Measurements from ENCODE around the gene MMP26. TPM values are rescaled to one million over a fixed set of nuclear protein-coding genes. Genes with fewer than 3 reads are reported as not detected.

MMP26 gene
- total RNA-seq: not detected in 2 replicates

GRCh38 chr11:4704054-4704789 lies at the start of gene MMP26:
Gene MMP26, plus strand, starts transcription at chr11:4704784.

GRCh38 chr11:4697585-4697984 lies 7.0 kb upstream of the MMP26 start, which contains the start of gene OR51E2:
Gene OR51E2, minus strand, starts transcription at chr11:4697853. Its CDS starts 15,142 bp downstream, at chr11:4682711.

Other genes starting within 250 kb of the MMP26 start
- gene OR52K1, start 222.1 kb upstream of the MMP26 start, total RNA-seq: not detected in 2 replicates
- not detected in 2 replicates for gene OR52M1, start 159.6 kb upstream of the MMP26 start, total RNA-seq
- gene OR52I2, start 123.0 kb upstream of the MMP26 start, total RNA-seq: not detected in 2 replicates
- gene OR52I1, start 110.7 kb upstream of the MMP26 start, total RNA-seq: not detected in 2 replicates
- gene TRIM68, start 96.6 kb upstream of the MMP26 start, total RNA-seq: 9.9 and 12.5 TPM in 2 replicates
- not detected in 2 replicates for gene OR51D1, start 67.3 kb upstream of the MMP26 start, total RNA-seq
- gene OR51E1, start 60.8 kb upstream of the MMP26 start, total RNA-seq: not detected in 2 replicates
- not detected in 2 replicates for gene OR51E2, start 6.9 kb upstream of the MMP26 start, total RNA-seq
- gene OR51F1, start 65.2 kb downstream of the MMP26 start, total RNA-seq: not detected in 2 replicates
- gene OR52R1, start 99.6 kb downstream of the MMP26 start, total RNA-seq: not detected in 2 replicates
- not detected in 2 replicates for gene OR51F2, start 116.5 kb downstream of the MMP26 start, total RNA-seq
- not detected in 2 replicates for gene OR51S1, start 144.4 kb downstream of the MMP26 start, total RNA-seq
- gene OR51T1, start 177.1 kb downstream of the MMP26 start, total RNA-seq: not detected in 2 replicates
- not detected in 2 replicates for gene OR51A7, start 199.0 kb downstream of the MMP26 start, total RNA-seq
- not detected in 2 replicates for gene OR51G2, start 214.6 kb downstream of the MMP26 start, total RNA-seq
- gene OR51G1, start 219.6 kb downstream of the MMP26 start, total RNA-seq: not detected in 2 replicates
- gene OR51A4, start 242.8 kb downstream of the MMP26 start, total RNA-seq: not detected in 2 replicates

Measured in cardiac atrium fibroblast (primary cell).